ENCODE data around the gene CDC20B. TPM values are rescaled to one million over a fixed set of nuclear protein-coding genes. Genes with fewer than 3 reads are reported as not detected.

Gene CDC20B
- total RNA-seq, 1 experiment from 2014 or later: 0.26 TPM

DNA sequence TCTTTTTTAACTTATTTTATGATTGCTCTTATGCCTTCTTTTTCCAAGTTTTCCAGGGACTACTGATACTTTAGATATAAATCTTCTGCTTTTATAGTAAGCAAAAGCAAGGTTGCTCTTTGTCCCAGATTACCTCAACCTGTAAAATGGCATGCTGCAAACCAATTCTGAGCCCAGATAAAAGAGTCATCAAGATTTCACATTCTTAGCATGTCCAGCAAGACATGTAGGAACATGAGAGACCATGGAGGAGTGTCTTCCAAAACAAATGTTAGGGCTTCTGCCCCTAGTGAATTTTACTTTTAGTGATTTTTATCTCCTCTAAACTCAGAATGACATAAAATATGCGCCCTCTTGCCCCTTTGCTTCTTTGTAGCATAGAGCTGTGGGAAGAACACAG lies 7.0 kb upstream of the CDC20B start:
- Histone ChIP-seq H3K18ac (ENCODE audit: insufficient read length, low read depth, low read length) (no peak overlapping the region), H2BK15ac (ENCODE audit: low read depth, low read length) (no peak overlapping the region), H4K91ac (ENCODE audit: insufficient read length, low read depth, low read length) (no peak overlapping the region), H4K20me1 (ENCODE audit: control insufficient read depth, insufficient read depth, insufficient read length) (no peaks in the 10 kb centered on the region), H2AK5ac (ENCODE audit: insufficient read length, low read length) (no peak overlapping the region), H3K27ac (ENCODE audit: insufficient read length, low read depth, low read length) (no peak overlapping the region), H3K56ac (ENCODE audit: insufficient read length, low read depth, low read length) (no peak overlapping the region), H3K23me2 (ENCODE audit: insufficient read length, low read depth, low read length, poor library complexity, severe bottlenecking) (peaks cover 3% of the 10 kb centered on the region), H2BK20ac (ENCODE audit: low read depth, low read length, poor library complexity, severe bottlenecking) (no peak overlapping the region), H3K4me1 (ENCODE audit: insufficient read depth, low read length) (no peaks in the 10 kb centered on the region), H3T11ph (ENCODE audit: low read length) (no peak overlapping the region), H3K9me3 (ENCODE audit: control insufficient read depth, low read depth, low read length) (no peaks in the 10 kb centered on the region), H3K23ac (ENCODE audit: insufficient read length, low read depth, low read length) (no peak overlapping the region), H4K5ac (ENCODE audit: insufficient read length, low read depth, low read length) (no peak overlapping the region), H3K79me1 (ENCODE audit: insufficient read depth, low read depth, low read length, poor library complexity, severe bottlenecking) (no peaks in the 10 kb centered on the region), H3K79me2 (ENCODE audit: insufficient read depth, low read length) (no peaks in the 10 kb centered on the region), H3K27me3 (ENCODE audit: insufficient read depth, low read length) (peaks cover 28% of the 10 kb centered on the region; the same call in 1 of the 2 replicates), H3K4me2 (ENCODE audit: insufficient read depth, insufficient read length, low read length) (no peak overlapping the region), H2BK12ac (ENCODE audit: insufficient read length, low read depth, low read length) (no peak overlapping the region), H3K14ac (ENCODE audit: insufficient read depth, low read length) (no peak overlapping the region), H2BK5ac (ENCODE audit: insufficient read length, low read length) (no peak overlapping the region), H2AFZ (ENCODE audit: low read length) (no peak overlapping the region), H3K9ac (ENCODE audit: extremely low read depth, insufficient read length, low read length) (no peak overlapping the region), H2BK120ac (ENCODE audit: low read depth, low read length, poor library complexity, severe bottlenecking) (no peak overlapping the region), H4K8ac (replicated peaks; ENCODE audit: insufficient read length, low read depth, low read length) (no peak overlapping the region), H3K4ac (ENCODE audit: low read depth, low read length) (no peak overlapping the region)
- no CpG with 5 or more reads among the region's 1 CpG for WGBS (ENCODE audit: extremely low coverage, insufficient read length, low lambda C conversion rate)
- no peak for TF ChIP-seq CTCF (conservative IDR thresholded peaks at IDR 0.05)
- Mint-ChIP-seq H3K9me3 (peaks cover 0 to 4% of the 10 kb centered on the region in 2 experiments; a peak in 2 of 5 replicates), H3K36me3 (ENCODE audit: insufficient read depth in 1 of 3, low read depth in 3 of 3) (no peaks in the 10 kb centered on the region), H3K4me1 (peaks cover 17 to 18% of the 10 kb centered on the region in 2 experiments), H3K27ac (no peak overlapping the region), H3K27me3 (ENCODE audit: low read depth) (peaks cover 87% of the 10 kb centered on the region), H3K4me3 (no peak overlapping the region)
- no peak for DNase-seq
